22Rv1 (cell line): ENCODE measurements around the gene ZFY.

ENCODE experiments used
- CTCF ChIP-seq: fragments of 450-650 bp; IDR thresholded peaks from 2 replicates; pipeline ENCODE4 v1.5.1; 2017; ENCODE audit warnings: mild to moderate bottlenecking
- ZFX ChIP-seq: fragments of 450-650 bp; IDR thresholded peaks from 2 replicates; pipeline ENCODE4 v1.6.1; 2017; ENCODE audit warnings: antibody characterized with exemption, borderline replicate concordance

- no peak for TF ChIP-seq CTCF
- no peak for TF ChIP-seq ZFX
Measured at GRCh38 chrY:2964814-2965213, 29.6 kb downstream of the ZFY start.
